Tibial artery (tissue), 4 donors: ENCODE results near the gene TOB2.
A peak's percentile ranks its signal among the peaks of the same experiment; 100 is the strongest.
"Not testable (repeated sequence)": the region's sequence is repeated elsewhere in the genome, so short reads cannot be mapped to it uniquely, and the experiment has no call there.

Experiments
- DNase-seq, 2 donors: peaks; one replicate each; pipeline ENCODE4 v3.0.0-alpha.2; 2019
- H3K27ac ChIP-seq, 2 donors: fragments of 200-600 bp; sonication (generic) in 1 of 2; 1 replicate in 1 of 2; 2 replicates in 1 of 2; pipeline ENCODE4 v1.5.1; 2018 to 2019; ENCODE audit warnings: mild to moderate bottlenecking in 1 of 2
- H3K27me3 ChIP-seq, 2 donors: fragments of 200-600 bp; sonication (generic) in 1 of 2; one replicate each; pipeline versions ENCODE4 v1.5.1 to v1.6.0; 2016 to 2019
- H3K36me3 ChIP-seq, 3 donors: fragments of 200-600 bp; sonication (generic) in 2 of 3; one replicate each; pipeline ENCODE4 v1.5.1; 2016 to 2019; ENCODE audit warnings: mild to moderate bottlenecking in 2 of 3
- H3K4me1 ChIP-seq, 4 donors: fragments of 200-600 bp; sonication (generic) in 2 of 4; 1 replicate in 3 of 4; 2 replicates in 1 of 4; pipeline ENCODE4 v1.5.1; 2016 to 2019
- H3K4me3 ChIP-seq, 2 donors: fragments of 200-600 bp; sonication (generic) in 1 of 2; 1 replicate in 1 of 2; 2 replicates in 1 of 2; pipeline ENCODE4 v1.5.1; 2018 to 2019; ENCODE audit warnings: mild to moderate bottlenecking in 2 of 2
- H3K9me3 ChIP-seq, 3 donors: fragments of 200-600 bp; sonication (generic) in 1 of 3; one replicate each; pipeline ENCODE4 v1.5.1; 2016 to 2019
- CTCF ChIP-seq, 2 experiments: fragments of 200-600 bp in 1 of 2; fragments of 450-650 bp in 1 of 2; IDR thresholded peaks; one replicate each; pipeline ENCODE4 v1.5.1; 2017 to 2019; ENCODE audit warnings: antibody characterized with exemption in 2 of 2, mild to moderate bottlenecking in 1 of 2, moderate library complexity in 1 of 2
- intact Hi-C: fragments of 100-400 bp; cut with DNase I; formaldehyde crosslinking; loops from one replicate; pipeline ENCODE4 v1.15.0; 2023; ENCODE audit warnings: low total_unique reads

The TOB2 gene

GRCh38 chr22:41471568-41471967 is 25.0 kb upstream of the TOB2 start:
- intact Hi-C loops: no loop called here
- Histone ChIP-seq H3K27ac (no peak overlapping the region), H3K27me3 (no peaks in the 10 kb centered on the region), H3K9me3 (no peaks in the 10 kb centered on the region), H3K4me3 (no peak overlapping the region), H3K36me3 (peaks cover 7 to 10% (median 8%) of the 10 kb centered on the region in 3 donors), H3K4me1 (peaks cover 0 to 33% (median 26%) of the 10 kb centered on the region in 4 donors)
- DNase-seq: no peak
- no peak for TF ChIP-seq CTCF (IDR thresholded peaks at IDR 0.05)

DNA sequence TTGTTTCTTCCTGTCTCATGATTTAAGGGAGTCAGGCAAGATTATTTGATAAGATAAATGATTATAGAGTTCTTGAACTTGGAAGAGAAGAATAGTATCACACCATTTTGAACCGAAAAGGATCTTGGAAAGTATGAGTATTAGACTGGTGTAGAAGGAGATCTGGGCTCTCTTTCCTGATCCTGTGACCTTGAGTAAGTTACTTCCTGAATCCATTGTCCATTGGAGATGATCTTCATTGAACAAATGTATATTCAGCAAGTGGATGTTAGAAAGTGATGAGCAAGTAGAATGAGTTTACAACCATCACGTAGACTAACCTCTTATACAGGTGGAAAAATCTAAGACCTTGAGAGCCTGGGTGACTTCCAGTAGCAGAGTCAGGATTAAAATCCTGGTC is 24.3 kb upstream of the TOB2 start:
- Histone ChIP-seq H3K27me3 (no peaks in the 10 kb centered on the region), H3K4me1 (peaks cover 0 to 33% (median 27%) of the 10 kb centered on the region in 4 donors), H3K27ac (no peak overlapping the region), H3K36me3 (peaks cover 14 to 16% (median 15%) of the 10 kb centered on the region in 3 donors), H3K9me3 (no peaks in the 10 kb centered on the region), H3K4me3 (no peak overlapping the region)
- no peak for TF ChIP-seq CTCF (IDR thresholded peaks at IDR 0.05)
- no peak for DNase-seq
- intact Hi-C loops: no loop called here

GRCh38 chr22:41469218-41469851 is 22.7 kb upstream of the TOB2 start:
- peaks cover 29 to 31% (median 30%) of the 10 kb centered on the region in 3 donors for H3K36me3 ChIP-seq
- peak overlapping the region; percentile 92 to 93 for H3K27ac ChIP-seq
- no peak for DNase-seq
- H3K4me1 ChIP-seq: peaks cover 0 to 33% (median 27%) of the 10 kb centered on the region in 4 donors
- peak overlapping the region; percentile 84 to 93 for H3K4me3 ChIP-seq
- no peaks in the 10 kb centered on the region for H3K27me3 ChIP-seq
- H3K9me3 ChIP-seq: no peaks in the 10 kb centered on the region
- intact Hi-C loops: loop anchor here (10.0 kb wide), 1 partner anchor 185 kb away; the partner anchor contains the start of gene RANGAP1
- TF ChIP-seq CTCF (IDR thresholded peaks at IDR 0.05): no peak

GRCh38 chr22:41468381-41469217 is 22.0 kb upstream of the TOB2 start, which contains the start of the genes ACO2 and PHF5A:
ACO2 (plus strand) TSS chr22:41469117; CDS start chr22:41469147, 30 bp downstream.
PHF5A (minus strand) TSS chr22:41468692; CDS start chr22:41468653, 39 bp downstream.
- intact Hi-C loops: loop anchor here (10.0 kb wide), 1 partner anchor 184 kb away; the partner anchor contains the start of gene RANGAP1
- Histone ChIP-seq H3K36me3 (peaks cover 36 to 38% (median 37%) of the 10 kb centered on the region in 3 donors), H3K4me1 (peaks cover 0 to 33% (median 27%) of the 10 kb centered on the region in 4 donors), H3K27ac (peak within 1 kb of the TSS; percentile 92 to 93), H3K27me3 (no peaks in the 10 kb centered on the region), H3K9me3 (no peaks in the 10 kb centered on the region), H3K4me3 (peak within 1 kb of the TSS; percentile 84 to 93)
- no peak for TF ChIP-seq CTCF (IDR thresholded peaks at IDR 0.05)
- DNase-seq: peak; percentile 97 to 98

DNA sequence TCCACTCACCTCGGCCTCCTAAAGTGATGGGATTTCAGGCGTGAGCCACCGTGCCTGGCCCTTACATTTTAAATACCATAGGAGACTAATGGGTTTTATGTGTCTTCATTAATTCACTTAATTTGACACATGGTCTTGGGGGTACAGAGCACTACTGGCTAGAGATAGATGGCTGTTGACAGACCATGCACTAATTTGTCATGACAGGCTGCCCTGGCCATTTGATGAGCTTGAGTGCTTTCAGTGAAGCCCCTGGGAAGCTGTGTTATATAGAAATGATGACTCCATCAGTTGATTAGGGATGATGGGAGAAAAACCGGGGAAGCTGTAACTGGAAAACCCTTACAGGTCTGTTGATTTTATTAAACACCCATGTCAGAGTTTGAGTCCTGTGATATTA is 15.3 kb upstream of the TOB2 start:
- no peak overlapping the region for H3K27ac ChIP-seq
- DNase-seq: no peak
- TF ChIP-seq CTCF (IDR thresholded peaks at IDR 0.05): no peak
- peaks cover 0 to 6% (median 0%) of the 10 kb centered on the region in 4 donors for H3K4me1 ChIP-seq
- no peak overlapping the region for H3K4me3 ChIP-seq
- no peaks in the 10 kb centered on the region for H3K9me3 ChIP-seq
- no peaks in the 10 kb centered on the region for H3K27me3 ChIP-seq
- intact Hi-C loops: loop anchor here (10.0 kb wide), 1 partner anchor 177 kb away; the partner anchor contains the start of gene RANGAP1
- peaks cover 75 to 92% (median 85%) of the 10 kb centered on the region in 3 donors for H3K36me3 ChIP-seq

GRCh38 chr22:41460071-41460470 is 13.5 kb upstream of the TOB2 start:
- peaks cover 56 to 79% (median 67%) of the 10 kb centered on the region in 3 donors for H3K36me3 ChIP-seq

More at GRCh38 chr22:41460071-41460470, 13.5 kb upstream of the TOB2 start:
- H3K27ac ChIP-seq, H3K4me1 ChIP-seq, H3K27me3 ChIP-seq, H3K9me3 ChIP-seq, H3K4me3 ChIP-seq: not testable (repeated sequence)
- intact Hi-C loops: loop anchor here (10.0 kb wide), 1 partner anchor 175 kb away; the partner anchor contains the start of gene RANGAP1
- peak in 1 of 2 donors; percentile 51 for DNase-seq
